Trophoblast cell (in vitro differentiated cells and primary cell): ENCODE results near the gene ALS2.
A peak's percentile ranks its signal among the peaks of the same experiment; 100 is the strongest.

Source experiments
- DNase-seq, 2 donors: peaks; one replicate each; pipeline ENCODE4 v3.0.0-alpha.2; 2016
- H2AFZ ChIP-seq: 2 replicates; pipeline ENCODE4 v1.6.1; 2013; ENCODE audit warnings: low read length, moderate library complexity, mild to moderate bottlenecking; ENCODE audit not compliant: insufficient read depth, poor library complexity
- H2AK5ac ChIP-seq: 2 replicates; pipeline ENCODE4 v1.6.1; 2013; ENCODE audit warnings: mild to moderate bottlenecking, low read length
- H2BK120ac ChIP-seq: 2 replicates; pipeline ENCODE4 v1.6.1; 2013; ENCODE audit warnings: low read length, mild to moderate bottlenecking, moderate library complexity; ENCODE audit not compliant: insufficient read depth, poor library complexity
- H2BK12ac ChIP-seq: 2 replicates; pipeline ENCODE4 v1.6.1; 2013; ENCODE audit warnings: mild to moderate bottlenecking, low read length, moderate library complexity
- H2BK5ac ChIP-seq: 2 replicates; pipeline ENCODE4 v1.6.1; 2013; ENCODE audit warnings: low read length, low read depth, moderate library complexity, mild to moderate bottlenecking; ENCODE audit not compliant: poor library complexity
- H3K14ac ChIP-seq: 2 replicates; pipeline ENCODE4 v1.6.1; 2013; ENCODE audit warnings: mild to moderate bottlenecking, low read length
- H3K18ac ChIP-seq: 2 replicates; pipeline ENCODE4 v1.6.1; 2013; ENCODE audit warnings: mild to moderate bottlenecking, low read length
- H3K23ac ChIP-seq: 2 replicates; pipeline ENCODE4 v1.6.1; 2013; ENCODE audit warnings: low read length
- H3K27ac ChIP-seq: 2 replicates; pipeline ENCODE4 v1.5.1; 2013; ENCODE audit warnings: low read depth, mild to moderate bottlenecking, inconsistent platforms, low read length, moderate library complexity
- H3K27me3 ChIP-seq: 2 replicates; pipeline ENCODE4 v1.6.1; 2013; ENCODE audit warnings: inconsistent platforms, mild to moderate bottlenecking, low read length, moderate library complexity; ENCODE audit not compliant: insufficient read depth
- H3K36me3 ChIP-seq, 2 experiments: 1 replicate in 1 of 2; 2 replicates in 1 of 2; pipeline ENCODE4 v1.6.1; 2013; ENCODE audit warnings: low read length in 2 of 2, mild to moderate bottlenecking in 2 of 2, moderate library complexity in 1 of 2; ENCODE audit not compliant: insufficient read depth in 2 of 2, control insufficient read depth in 1 of 2
- H3K4ac ChIP-seq: 2 replicates; pipeline ENCODE4 v1.6.1; 2013; ENCODE audit warnings: low read depth, mild to moderate bottlenecking, low read length, moderate library complexity
- H3K4me1 ChIP-seq, 2 experiments: 1 replicate in 1 of 2; 2 replicates in 1 of 2; pipeline ENCODE4 v1.6.1; 2013; ENCODE audit warnings: low read length in 2 of 2, mild to moderate bottlenecking in 2 of 2, moderate library complexity in 1 of 2; ENCODE audit not compliant: insufficient read depth in 2 of 2, control insufficient read depth in 1 of 2
- H3K4me2 ChIP-seq: 2 replicates; pipeline ENCODE4 v1.6.1; 2013; ENCODE audit warnings: inconsistent platforms, mild to moderate bottlenecking, low read length, moderate library complexity
- H3K4me3 ChIP-seq: 2 replicates; pipeline ENCODE4 v1.5.1; 2013; ENCODE audit warnings: mild to moderate bottlenecking, low read depth, low read length, inconsistent platforms
- H3K79me1 ChIP-seq: one replicate; pipeline ENCODE4 v1.6.1; 2013; ENCODE audit warnings: low read length
- H3K79me2 ChIP-seq: 2 replicates; pipeline ENCODE4 v1.6.1; 2013; ENCODE audit warnings: low read length, mild to moderate bottlenecking; ENCODE audit not compliant: control insufficient read depth, insufficient read depth, poor library complexity
- H3K9ac ChIP-seq: 2 replicates; pipeline ENCODE4 v1.6.1; 2013; ENCODE audit warnings: mild to moderate bottlenecking, low read length
- H3K9me3 ChIP-seq: 2 replicates; pipeline ENCODE4 v1.6.1; 2013; ENCODE audit warnings: low read depth, mild to moderate bottlenecking, control low read depth, inconsistent platforms, low read length; ENCODE audit not compliant: insufficient read depth
- H4K12ac ChIP-seq: 2 replicates; pipeline ENCODE4 v1.6.1; 2013; ENCODE audit warnings: low read depth, mild to moderate bottlenecking, low read length, moderate library complexity
- H4K8ac ChIP-seq: 2 replicates; pipeline ENCODE4 v1.6.1; 2013; ENCODE audit warnings: low read depth, mild to moderate bottlenecking, low read length, moderate library complexity
- H4K91ac ChIP-seq: one replicate; pipeline ENCODE4 v1.6.1; 2013; ENCODE audit warnings: low read depth, mild to moderate bottlenecking, low read length, moderate library complexity
- WGBS: extraction: QIAGEN DNeasy Blood & Tissue Kit; methylation state at CpG from one replicate; pipeline ENCODE4 v1.1.7; 2013; ENCODE audit warnings: missing lambda C conversion rate; ENCODE audit not compliant: insufficient read length, insufficient coverage; ENCODE audit errors: extremely low coverage; 5-methylcytosine and 5-hydroxymethylcytosine counted together

Gene ALS2

DNA sequence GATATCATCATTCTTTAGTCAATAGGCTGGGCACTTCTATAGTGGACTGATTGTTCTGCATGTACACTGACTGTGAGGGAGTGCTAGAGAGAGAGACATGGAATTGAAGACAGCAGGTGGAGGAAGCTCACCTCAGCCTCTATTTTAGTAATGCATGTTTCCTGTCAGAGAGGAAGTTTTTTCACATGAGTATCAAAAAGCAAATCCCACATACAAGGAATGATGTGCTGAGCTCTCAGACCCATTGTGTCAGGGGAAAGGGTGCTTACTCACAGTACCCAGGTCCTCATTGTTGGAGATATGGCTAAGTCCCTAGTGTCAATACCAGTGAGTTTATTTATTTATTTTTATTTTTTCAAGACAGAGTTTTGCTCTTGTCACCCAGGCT lies 15.7 kb upstream of the ALS2 start:
- no peak overlapping the region for H3K14ac ChIP-seq
- no peaks in the 10 kb centered on the region for H3K36me3 ChIP-seq
- no peak overlapping the region for H3K4ac ChIP-seq
- no peak overlapping the region for H3K4me3 ChIP-seq
- H2AFZ ChIP-seq: no peak overlapping the region
- H2BK12ac ChIP-seq: no peak overlapping the region
- H2AK5ac ChIP-seq: no peak overlapping the region
- no peak overlapping the region for H2BK5ac ChIP-seq
- peaks cover 0 to 5% of the 10 kb centered on the region in 2 experiments for H3K4me1 ChIP-seq
- H4K12ac ChIP-seq: no peak overlapping the region
- no peaks in the 10 kb centered on the region for H3K27me3 ChIP-seq
- no peak overlapping the region for H3K27ac ChIP-seq
- no peak overlapping the region for H3K23ac ChIP-seq
- H3K79me1 ChIP-seq: no peaks in the 10 kb centered on the region
- H4K91ac ChIP-seq: no peak overlapping the region
- H3K9ac ChIP-seq: no peak overlapping the region
- no peaks in the 10 kb centered on the region for H3K9me3 ChIP-seq
- H3K18ac ChIP-seq: no peak overlapping the region
- no peak overlapping the region for H3K4me2 ChIP-seq
- DNase-seq: no peak
- no peaks in the 10 kb centered on the region for H3K79me2 ChIP-seq
- no peak overlapping the region for H2BK120ac ChIP-seq
- H4K8ac ChIP-seq: no peak overlapping the region

DNA sequence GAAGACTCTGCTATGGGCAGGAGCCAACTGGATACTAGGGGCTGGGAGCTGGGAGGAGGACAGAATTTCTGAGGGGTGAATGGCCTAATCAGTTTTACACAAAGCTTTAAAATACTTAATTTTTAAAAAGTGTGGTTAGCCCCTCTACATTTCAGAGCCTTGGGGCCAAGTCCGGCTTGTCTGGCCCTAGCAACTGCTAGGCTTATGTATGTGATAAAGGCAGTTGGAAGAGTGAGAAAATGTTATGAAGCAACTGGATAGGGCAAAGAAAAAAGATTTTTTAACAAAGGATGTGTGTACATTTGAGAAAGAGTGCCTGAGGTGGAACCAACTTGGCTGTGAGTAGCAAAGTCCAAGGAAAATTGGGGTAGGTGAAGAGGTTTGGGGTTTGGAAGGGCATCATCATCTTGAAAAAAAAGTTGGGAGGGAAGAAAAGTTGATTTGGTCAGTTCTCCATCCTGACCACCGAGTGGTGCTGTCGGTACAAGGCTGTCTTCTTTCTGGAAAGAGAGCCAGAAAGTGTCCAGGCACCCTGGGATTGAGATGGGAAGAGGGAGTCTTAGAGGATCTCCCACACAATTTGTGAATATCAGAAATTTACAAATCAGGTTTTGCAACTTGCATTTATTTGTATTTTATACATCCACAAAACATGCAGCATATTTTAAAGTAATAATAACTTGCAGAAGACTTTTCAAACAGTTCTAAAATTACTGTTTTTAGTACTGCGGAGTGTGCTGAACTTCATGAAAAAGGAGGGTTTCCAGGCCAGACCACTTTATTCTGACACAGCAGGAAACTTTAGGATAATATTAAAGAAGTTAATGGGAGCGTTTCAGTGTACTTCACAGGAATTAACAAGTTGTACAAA lies 15.1 kb upstream of the ALS2 start:
- no peaks in the 10 kb centered on the region for H3K9me3 ChIP-seq
- H3K79me2 ChIP-seq: no peaks in the 10 kb centered on the region
- no peak overlapping the region for H4K8ac ChIP-seq
- no peak overlapping the region for H3K27ac ChIP-seq
- H3K9ac ChIP-seq: no peak overlapping the region
- H3K79me1 ChIP-seq: no peaks in the 10 kb centered on the region
- H2BK12ac ChIP-seq: no peak overlapping the region
- H2BK120ac ChIP-seq: no peak overlapping the region
- peaks cover 0 to 5% of the 10 kb centered on the region in 2 experiments for H3K4me1 ChIP-seq
- H2AFZ ChIP-seq: no peak overlapping the region
- H3K4me2 ChIP-seq: no peak overlapping the region
- H2BK5ac ChIP-seq: no peak overlapping the region
- no peak overlapping the region for H4K12ac ChIP-seq
- no peak overlapping the region for H4K91ac ChIP-seq
- WGBS: no CpG with 5 or more reads among the region's 5 CpGs
- peak; percentile 2 to 47 for DNase-seq
- H2AK5ac ChIP-seq: no peak overlapping the region
- no peak overlapping the region for H3K14ac ChIP-seq
- H3K27me3 ChIP-seq: no peaks in the 10 kb centered on the region
- no peak overlapping the region for H3K23ac ChIP-seq
- H3K18ac ChIP-seq: no peak overlapping the region
- H3K36me3 ChIP-seq: no peaks in the 10 kb centered on the region
- H3K4me3 ChIP-seq: no peak overlapping the region
- no peak overlapping the region for H3K4ac ChIP-seq

DNA sequence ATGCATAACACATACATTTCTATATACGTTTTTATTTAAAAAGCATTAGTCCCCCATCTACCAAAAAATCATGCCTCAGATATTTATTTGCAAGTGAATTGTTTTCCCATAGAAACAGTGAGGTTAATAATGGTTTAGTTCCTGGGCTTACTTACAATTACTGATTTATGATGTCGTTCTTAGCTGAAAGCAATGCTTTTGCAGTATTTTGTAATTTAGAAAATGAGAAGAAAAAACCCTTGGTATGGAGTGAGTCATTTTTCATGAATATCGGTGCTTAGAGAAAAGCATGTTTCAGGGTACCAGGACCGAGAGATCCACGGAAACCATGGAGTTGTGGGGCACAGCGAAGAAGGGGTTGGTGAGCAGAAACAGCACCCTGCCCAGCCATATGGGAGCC lies 13.6 kb upstream of the ALS2 start:
- Histone ChIP-seq H3K79me2 (no peaks in the 10 kb centered on the region), H3K9ac (no peak overlapping the region), H4K12ac (no peak overlapping the region), H3K23ac (no peak overlapping the region), H3K79me1 (no peaks in the 10 kb centered on the region), H2AFZ (no peak overlapping the region), H3K4me3 (no peak overlapping the region), H3K27me3 (no peaks in the 10 kb centered on the region), H2BK5ac (no peak overlapping the region), H2BK120ac (no peak overlapping the region), H3K9me3 (no peaks in the 10 kb centered on the region), H3K4ac (no peak overlapping the region), H3K18ac (no peak overlapping the region), H3K4me1 (peaks cover 0 to 8% of the 10 kb centered on the region in 2 experiments), H4K91ac (no peak overlapping the region), H2AK5ac (no peak overlapping the region), H3K14ac (no peak overlapping the region), H3K27ac (no peak overlapping the region), H4K8ac (no peak overlapping the region), H3K4me2 (no peak overlapping the region), H3K36me3 (no peaks in the 10 kb centered on the region), H2BK12ac (no peak overlapping the region)
- WGBS: no CpG with 5 or more reads among the region's 6 CpGs
- DNase-seq: peak in 1 of 2 donors; percentile 14

DNA sequence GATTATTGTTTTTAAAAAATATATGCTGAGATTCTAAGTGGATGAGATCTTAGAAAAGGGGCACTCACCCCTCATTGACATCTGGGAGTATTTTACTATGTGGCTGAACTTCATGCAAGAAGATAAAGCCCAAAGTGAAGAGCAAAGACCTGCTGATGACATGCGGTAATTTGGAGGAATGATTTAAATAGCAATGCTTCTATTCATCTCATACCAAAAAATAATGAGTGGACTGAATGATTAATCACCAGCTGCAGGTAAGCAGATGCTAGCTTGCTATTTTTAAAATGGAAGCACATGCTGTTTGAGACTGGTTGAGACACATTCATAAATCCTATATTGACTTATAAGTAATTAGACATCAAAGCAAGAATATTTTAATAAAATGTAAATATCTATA lies 12.9 kb upstream of the ALS2 start:
- H4K91ac ChIP-seq: no peak overlapping the region
- no peak overlapping the region for H3K27ac ChIP-seq
- H3K9ac ChIP-seq: no peak overlapping the region
- DNase-seq: peak in 1 of 2 donors; percentile 36
- no peak overlapping the region for H3K14ac ChIP-seq
- H2BK120ac ChIP-seq: no peak overlapping the region
- H3K9me3 ChIP-seq: no peaks in the 10 kb centered on the region
- H3K23ac ChIP-seq: no peak overlapping the region
- no peaks in the 10 kb centered on the region for H3K27me3 ChIP-seq
- no peaks in the 10 kb centered on the region for H3K79me1 ChIP-seq
- H3K4me2 ChIP-seq: no peak overlapping the region
- H2BK5ac ChIP-seq: no peak overlapping the region
- H2AK5ac ChIP-seq: no peak overlapping the region
- no peaks in the 10 kb centered on the region for H3K36me3 ChIP-seq
- no peak overlapping the region for H2BK12ac ChIP-seq
- H2AFZ ChIP-seq: no peak overlapping the region
- peaks cover 0 to 12% of the 10 kb centered on the region in 2 experiments for H3K4me1 ChIP-seq
- WGBS: no CpG with 5 or more reads among the region's 1 CpG
- H3K79me2 ChIP-seq: no peaks in the 10 kb centered on the region
- H4K8ac ChIP-seq: no peak overlapping the region
- no peak overlapping the region for H3K4ac ChIP-seq
- no peak overlapping the region for H3K18ac ChIP-seq
- H3K4me3 ChIP-seq: no peak overlapping the region
- no peak overlapping the region for H4K12ac ChIP-seq
